ENCODE data around the gene OSBPL5. TPM values are rescaled to one million over a fixed set of nuclear protein-coding genes. Genes with fewer than 3 reads are reported as not detected.

OSBPL5 gene
- total RNA-seq, 4 donors from 2014 or later, result 9.2 to 18.5 (median 14.0) TPM

GRCh38 chr11:3094223-3094824, 70.8 kb downstream of the OSBPL5 start:
- intact Hi-C loops (cut with DNase I; ENCODE audit: low total_unique reads), result no loop called here
- Histone ChIP-seq H3K27ac (peak overlapping the region in 2 of 4 donors; percentile 67 to 73), H3K9me3 (no peaks in the 10 kb centered on the region), H3K36me3 (peaks cover 0 to under 1% of the 10 kb centered on the region in 2 donors), H3K4me3 (no peak overlapping the region), H3K4me1 (peaks cover 0 to 12% of the 10 kb centered on the region in 2 donors), H3K27me3 (no peaks in the 10 kb centered on the region)
- ATAC-seq (no peak), DNase-seq (peak in 1 of 2 donors; percentile 9)
- TF ChIP-seq POLR2A (IDR thresholded peaks at IDR 0.05), result no peak
- TF ChIP-seq, protein P1, sequence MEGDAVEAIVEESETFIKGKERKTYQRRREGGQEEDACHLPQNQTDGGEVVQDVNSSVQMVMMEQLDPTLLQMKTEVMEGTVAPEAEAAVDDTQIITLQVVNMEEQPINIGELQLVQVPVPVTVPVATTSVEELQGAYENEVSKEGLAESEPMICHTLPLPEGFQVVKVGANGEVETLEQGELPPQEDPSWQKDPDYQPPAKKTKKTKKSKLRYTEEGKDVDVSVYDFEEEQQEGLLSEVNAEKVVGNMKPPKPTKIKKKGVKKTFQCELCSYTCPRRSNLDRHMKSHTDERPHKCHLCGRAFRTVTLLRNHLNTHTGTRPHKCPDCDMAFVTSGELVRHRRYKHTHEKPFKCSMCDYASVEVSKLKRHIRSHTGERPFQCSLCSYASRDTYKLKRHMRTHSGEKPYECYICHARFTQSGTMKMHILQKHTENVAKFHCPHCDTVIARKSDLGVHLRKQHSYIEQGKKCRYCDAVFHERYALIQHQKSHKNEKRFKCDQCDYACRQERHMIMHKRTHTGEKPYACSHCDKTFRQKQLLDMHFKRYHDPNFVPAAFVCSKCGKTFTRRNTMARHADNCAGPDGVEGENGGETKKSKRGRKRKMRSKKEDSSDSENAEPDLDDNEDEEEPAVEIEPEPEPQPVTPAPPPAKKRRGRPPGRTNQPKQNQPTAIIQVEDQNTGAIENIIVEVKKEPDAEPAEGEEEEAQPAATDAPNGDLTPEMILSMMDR (IDR thresholded peaks at IDR 0.05 in 4 of 5, conservative IDR thresholded peaks at IDR 0.05 in 1 of 5), result no peak
- in situ Hi-C loops (cut with MboI; ENCODE audit: low sequenced_read_pairs in 4 of 4), result loop anchor here (5.0 to 10.0 kb wide), 2 partner anchors 52 to 60 kb away; no protein-coding TSS in a partner anchor

GRCh38 chr11:3093281-3094191, 71.6 kb downstream of the OSBPL5 start:
- DNase-seq, result peak in 1 of 2 donors; percentile 7
- Histone ChIP-seq H3K27ac (peak overlapping the region in 2 of 4 donors; percentile 23 to 46), H3K4me3 (no peak overlapping the region), H3K36me3 (no peaks in the 10 kb centered on the region), H3K27me3 (no peaks in the 10 kb centered on the region), H3K9me3 (no peaks in the 10 kb centered on the region), H3K4me1 (peaks cover 6 to 19% of the 10 kb centered on the region in 2 donors)
- no peak for TF ChIP-seq POLR2A (IDR thresholded peaks at IDR 0.05)
- TF ChIP-seq, protein P1 (IDR thresholded peaks at IDR 0.05 in 4 of 5, conservative IDR thresholded peaks at IDR 0.05 in 1 of 5), result no peak
- in situ Hi-C loops (cut with MboI; ENCODE audit: low sequenced_read_pairs in 4 of 4) (loop anchor here (5.0 to 10.0 kb wide), 2 partner anchors 51 to 59 kb away; no protein-coding TSS in a partner anchor), intact Hi-C loops (cut with DNase I; ENCODE audit: low total_unique reads) (no loop called here)
- ATAC-seq, result no peak

- intact Hi-C loops (cut with DNase I; ENCODE audit: low total_unique reads), result no loop called here
- ATAC-seq, result no peak
- TF ChIP-seq, protein P1 (IDR thresholded peaks at IDR 0.05 in 4 of 5, conservative IDR thresholded peaks at IDR 0.05 in 1 of 5), result no peak
- no peak for TF ChIP-seq POLR2A (IDR thresholded peaks at IDR 0.05)
- Histone ChIP-seq H3K36me3 (no peaks in the 10 kb centered on the region), H3K27ac (peak overlapping the region in 1 of 4 donors; percentile 23), H3K4me3 (no peak overlapping the region), H3K9me3 (no peaks in the 10 kb centered on the region), H3K27me3 (no peaks in the 10 kb centered on the region), H3K4me1 (peaks cover 6 to 20% of the 10 kb centered on the region in 2 donors)
- in situ Hi-C loops (cut with MboI; ENCODE audit: low sequenced_read_pairs in 4 of 4), result loop anchor here (5.0 to 10.0 kb wide), 2 partner anchors 50 to 58 kb away; no protein-coding TSS in a partner anchor
- DNase-seq, result peak in 1 of 2 donors; percentile 13
These were observed 72.4 kb downstream of the OSBPL5 start for GRCh38 chr11:3092603-3093141.

DNA sequence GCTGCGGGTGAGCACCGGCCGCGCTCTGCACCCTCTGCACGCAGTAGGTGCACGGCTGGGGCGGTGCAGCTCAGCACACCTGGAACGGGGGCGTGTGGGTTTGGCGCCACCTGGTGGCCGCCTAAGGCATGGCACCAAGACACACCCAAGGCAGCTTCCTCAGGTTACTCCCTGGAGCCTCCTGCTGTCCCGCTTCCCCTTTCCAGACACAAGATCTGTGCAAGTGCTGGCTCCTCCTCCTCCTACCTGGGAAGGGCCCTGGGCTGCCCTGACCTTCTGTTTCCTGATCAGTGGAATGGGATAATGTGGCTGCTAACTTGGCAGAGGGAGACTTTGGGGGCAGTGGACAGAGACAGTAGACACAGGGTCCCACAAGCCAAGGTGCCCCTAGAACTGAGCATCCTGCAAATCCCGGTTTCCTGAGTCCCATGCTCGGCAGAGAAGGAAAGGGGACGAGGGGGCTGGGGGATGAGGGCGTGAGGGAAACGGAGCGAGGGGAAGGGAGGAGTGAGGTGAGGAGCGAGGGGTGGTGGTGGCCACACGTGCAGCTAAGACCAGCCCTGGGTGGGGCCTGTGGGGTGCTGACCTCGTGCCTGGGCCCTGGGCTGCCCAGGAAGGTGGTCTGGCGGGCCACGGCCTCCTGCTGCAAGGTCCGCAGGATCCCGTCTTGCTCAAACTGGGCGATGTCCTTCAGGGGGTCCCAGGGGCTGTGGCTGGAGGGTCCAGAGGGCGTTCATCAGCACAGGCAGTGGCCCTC, 73.1 kb downstream of the OSBPL5 start:
- DNase-seq (peak; percentile 38 to 74), ATAC-seq (peak; percentile 77 to 82)
- H3K9me3 ChIP-seq, result no peaks in the 10 kb centered on the region
- H3K27me3 ChIP-seq, result no peaks in the 10 kb centered on the region
- no peaks in the 10 kb centered on the region for H3K36me3 ChIP-seq
- in situ Hi-C loops (cut with MboI; ENCODE audit: low sequenced_read_pairs in 4 of 4) (loop anchor here (5.0 to 10.0 kb wide), 2 partner anchors 50 to 57 kb away; no protein-coding TSS in a partner anchor), intact Hi-C loops (cut with DNase I; ENCODE audit: low total_unique reads) (loop anchor here (1.0 to 2.0 kb wide), 2 partner anchors 41 to 55 kb away; no protein-coding TSS in a partner anchor)
- H3K4me1 ChIP-seq, result peaks cover 6 to 20% of the 10 kb centered on the region in 2 donors
- H3K27ac ChIP-seq, result no peak overlapping the region
- TF ChIP-seq, protein P1 (IDR thresholded peaks at IDR 0.05 in 4 of 5, conservative IDR thresholded peaks at IDR 0.05 in 1 of 5), result peak; percentile 98 to 100 (median 100)
- TF ChIP-seq POLR2A (IDR thresholded peaks at IDR 0.05), result no peak
- no peak overlapping the region for H3K4me3 ChIP-seq

Measured in gastrocnemius medialis (tissue), 4 donors.